ENCODE measurements around the gene SERPINA10. TPM values are rescaled to one million over a fixed set of nuclear protein-coding genes. Genes with fewer than 3 reads are reported as not detected.
A peak's percentile ranks its signal among the peaks of the same experiment; 100 is the strongest.

The SERPINA10 gene
- total RNA-seq, 1 experiment from 2014 or later: 7.3 TPM

DNA sequence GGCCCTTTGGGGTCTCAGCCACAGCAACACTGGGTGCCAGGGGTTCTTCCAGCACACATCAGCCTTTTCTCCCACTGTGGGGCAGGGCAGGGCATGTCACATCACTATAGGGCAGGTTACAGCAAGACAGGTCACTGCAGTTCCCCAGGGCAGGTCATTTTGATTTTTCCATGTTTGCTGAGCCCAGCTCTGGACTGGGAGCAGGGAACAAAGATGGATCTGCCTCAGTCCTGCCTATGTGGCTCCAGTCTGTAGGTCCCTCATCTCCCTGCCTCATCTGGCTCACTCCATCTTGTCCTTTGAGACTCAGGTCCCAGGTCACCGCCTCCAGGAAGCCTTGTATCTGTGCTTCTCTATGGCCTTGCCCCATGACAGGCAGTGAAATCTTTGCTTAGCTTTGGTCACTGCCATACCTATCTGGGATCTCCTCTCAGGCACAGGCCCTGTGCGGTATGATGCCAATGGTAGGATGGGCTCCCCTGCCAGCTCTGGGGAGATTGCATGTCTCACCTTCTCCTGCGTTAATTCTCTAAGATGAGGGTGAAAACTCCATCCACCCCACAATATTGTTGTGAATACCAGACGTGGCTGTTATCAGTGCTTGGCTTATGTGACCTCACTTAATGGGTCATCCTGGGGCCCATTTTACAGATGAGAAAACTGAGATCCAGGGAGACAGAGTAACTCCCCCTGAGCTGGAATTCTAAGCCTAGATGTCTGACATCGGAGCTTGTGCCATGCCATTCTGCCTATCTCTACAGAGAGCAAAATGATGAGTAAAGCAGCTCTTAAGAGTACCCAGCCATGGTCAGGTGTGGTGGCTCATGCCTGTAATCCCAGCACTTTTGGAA, 28.6 kb upstream of the SERPINA10 start:
- POLR2A ChIA-PET: no interaction called here
- H3K36me3 Mint-ChIP-seq (ENCODE audit: insufficient read depth, unreplicated experiment): peaks cover 4% of the 10 kb centered on the region

GRCh38 chr14:94320243-94320642, 27.2 kb upstream of the SERPINA10 start:
- TF ChIP-seq, protein P1, sequence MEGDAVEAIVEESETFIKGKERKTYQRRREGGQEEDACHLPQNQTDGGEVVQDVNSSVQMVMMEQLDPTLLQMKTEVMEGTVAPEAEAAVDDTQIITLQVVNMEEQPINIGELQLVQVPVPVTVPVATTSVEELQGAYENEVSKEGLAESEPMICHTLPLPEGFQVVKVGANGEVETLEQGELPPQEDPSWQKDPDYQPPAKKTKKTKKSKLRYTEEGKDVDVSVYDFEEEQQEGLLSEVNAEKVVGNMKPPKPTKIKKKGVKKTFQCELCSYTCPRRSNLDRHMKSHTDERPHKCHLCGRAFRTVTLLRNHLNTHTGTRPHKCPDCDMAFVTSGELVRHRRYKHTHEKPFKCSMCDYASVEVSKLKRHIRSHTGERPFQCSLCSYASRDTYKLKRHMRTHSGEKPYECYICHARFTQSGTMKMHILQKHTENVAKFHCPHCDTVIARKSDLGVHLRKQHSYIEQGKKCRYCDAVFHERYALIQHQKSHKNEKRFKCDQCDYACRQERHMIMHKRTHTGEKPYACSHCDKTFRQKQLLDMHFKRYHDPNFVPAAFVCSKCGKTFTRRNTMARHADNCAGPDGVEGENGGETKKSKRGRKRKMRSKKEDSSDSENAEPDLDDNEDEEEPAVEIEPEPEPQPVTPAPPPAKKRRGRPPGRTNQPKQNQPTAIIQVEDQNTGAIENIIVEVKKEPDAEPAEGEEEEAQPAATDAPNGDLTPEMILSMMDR (IDR thresholded peaks at IDR 0.05; ENCODE audit: insufficient read depth in 1 of 2, low read depth in 1 of 2, low read length in 1 of 2, severe bottlenecking in 1 of 2, unreplicated experiment in 1 of 2): no peak
- Histone ChIP-seq H3K4me3 (ENCODE audit: low read depth, low read length) (no peak overlapping the region), H3K9me3 (no peaks in the 10 kb centered on the region), H3K36me3 (ENCODE audit: control insufficient read depth, insufficient read depth, low read length) (no peaks in the 10 kb centered on the region), H3K27me3 (replicated peaks; ENCODE audit: control insufficient read depth, insufficient read depth, low read length) (no peaks in the 10 kb centered on the region), H3K4me1 (peaks cover 6% of the 10 kb centered on the region)
- Mint-ChIP-seq H3K27me3 (ENCODE audit: insufficient read depth, unreplicated experiment) (no peaks in the 10 kb centered on the region), H3K4me3 (ENCODE audit: unreplicated experiment) (peak overlapping the region; percentile 37), H3K36me3 (ENCODE audit: insufficient read depth, unreplicated experiment) (peaks cover 4% of the 10 kb centered on the region), H3K4me1 (ENCODE audit: low read depth, unreplicated experiment) (peaks cover 4% of the 10 kb centered on the region), H3K9me3 (ENCODE audit: unreplicated experiment) (no peaks in the 10 kb centered on the region), H3K27ac (ENCODE audit: unreplicated experiment) (peak overlapping the region; percentile 77)
- ChIA-PET CTCF (interaction anchor here (0.7 kb wide), 3 partner anchors 14 to 229 kb away, joined by 3 read pairs; partner anchors contain the start of gene SERPINA1), POLR2A (interaction anchor here (0.6 kb wide), 1 partner anchor 229 kb away, joined by 3 read pairs; no protein-coding TSS in a partner anchor)
- intact Hi-C loops (cut with micrococcal nuclease; ENCODE audit: unreplicated experiment): no loop called here
- DNase-seq: peak; percentile 32 to 42
- BruUV-seq (replicated peaks): no TSS peak

More for the DNA sequence above, 28.6 kb upstream of the SERPINA10 start:
- H3K27ac Mint-ChIP-seq (ENCODE audit: unreplicated experiment): peak overlapping the region; percentile 77
- no peak overlapping the region for H3K4me3 Mint-ChIP-seq (ENCODE audit: unreplicated experiment)
- DNase-seq: no peak
- intact Hi-C loops (cut with micrococcal nuclease; ENCODE audit: unreplicated experiment): no loop called here
- no TSS peak for BruUV-seq (replicated peaks)
- Histone ChIP-seq H3K4me3 (ENCODE audit: low read depth, low read length) (no peak overlapping the region), H3K9me3 (no peaks in the 10 kb centered on the region), H3K4me1 (peaks cover 6% of the 10 kb centered on the region), H3K36me3 (ENCODE audit: control insufficient read depth, insufficient read depth, low read length) (no peaks in the 10 kb centered on the region), H3K27me3 (replicated peaks; ENCODE audit: control insufficient read depth, insufficient read depth, low read length) (no peaks in the 10 kb centered on the region)
- peaks cover 4% of the 10 kb centered on the region for H3K4me1 Mint-ChIP-seq (ENCODE audit: low read depth, unreplicated experiment)
- H3K27me3 Mint-ChIP-seq (ENCODE audit: insufficient read depth, unreplicated experiment): no peaks in the 10 kb centered on the region
- CTCF ChIA-PET: no interaction called here
- no peaks in the 10 kb centered on the region for H3K9me3 Mint-ChIP-seq (ENCODE audit: unreplicated experiment)
- TF ChIP-seq, protein P1 (IDR thresholded peaks at IDR 0.05; ENCODE audit: insufficient read depth in 1 of 2, low read depth in 1 of 2, low read length in 1 of 2, severe bottlenecking in 1 of 2, unreplicated experiment in 1 of 2): no peak

DNA sequence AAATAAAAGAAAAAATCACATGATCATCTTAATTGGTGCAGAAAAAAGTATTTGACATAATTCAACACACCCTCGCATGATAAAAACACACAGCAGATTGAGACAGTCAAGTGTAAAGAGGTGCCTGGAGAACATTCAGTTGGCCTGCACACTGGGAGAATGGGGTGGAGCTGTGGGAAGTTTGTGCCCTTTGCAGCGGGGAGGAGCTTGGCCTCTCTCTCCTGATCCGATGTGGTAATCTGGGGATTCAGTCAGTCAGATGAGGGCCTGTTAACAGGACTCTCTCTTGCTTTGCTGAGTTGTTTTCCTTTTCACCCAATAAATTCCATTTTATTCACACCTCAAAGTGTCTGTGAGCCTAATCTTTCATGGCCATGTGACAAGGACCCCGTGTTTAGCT, 24.2 kb upstream of the SERPINA10 start:
- H3K4me3 ChIP-seq (ENCODE audit: low read depth, low read length): no peak overlapping the region
- TF ChIP-seq, protein P1 (IDR thresholded peaks at IDR 0.05; ENCODE audit: insufficient read depth in 1 of 2, low read depth in 1 of 2, low read length in 1 of 2, severe bottlenecking in 1 of 2, unreplicated experiment in 1 of 2): no peak
- intact Hi-C loops (cut with micrococcal nuclease; ENCODE audit: unreplicated experiment): no loop called here
- no peak overlapping the region for H3K27ac Mint-ChIP-seq (ENCODE audit: unreplicated experiment)
- peaks cover 6% of the 10 kb centered on the region for H3K4me1 ChIP-seq
- CTCF ChIA-PET: no interaction called here
- H3K27me3 ChIP-seq (replicated peaks; ENCODE audit: control insufficient read depth, insufficient read depth, low read length): no peaks in the 10 kb centered on the region
- BruUV-seq (replicated peaks): no TSS peak
- H3K9me3 Mint-ChIP-seq (ENCODE audit: unreplicated experiment): no peaks in the 10 kb centered on the region
- DNase-seq: no peak
- no peaks in the 10 kb centered on the region for H3K36me3 ChIP-seq (ENCODE audit: control insufficient read depth, insufficient read depth, low read length)
- H3K4me3 Mint-ChIP-seq (ENCODE audit: unreplicated experiment): no peak overlapping the region
- peaks cover 4% of the 10 kb centered on the region for H3K4me1 Mint-ChIP-seq (ENCODE audit: low read depth, unreplicated experiment)
- H3K27me3 Mint-ChIP-seq (ENCODE audit: insufficient read depth, unreplicated experiment): no peaks in the 10 kb centered on the region
- no peaks in the 10 kb centered on the region for H3K9me3 ChIP-seq
- POLR2A ChIA-PET: no interaction called here
- H3K36me3 Mint-ChIP-seq (ENCODE audit: insufficient read depth, unreplicated experiment): peaks cover 4% of the 10 kb centered on the region

Measured in Caco-2 (cell line).